ENCODE data around the gene DNAJC22. TPM values are rescaled to one million over a fixed set of nuclear protein-coding genes. Genes with fewer than 3 reads are reported as not detected.
"Not testable (repeated sequence)": the region's sequence is repeated elsewhere in the genome, so short reads cannot be mapped to it uniquely, and the experiment has no call there.

DNAJC22 gene
- total and polyA plus RNA-seq, 5 donors, result 0.09 to 0.86 (median 0.37) TPM

DNA sequence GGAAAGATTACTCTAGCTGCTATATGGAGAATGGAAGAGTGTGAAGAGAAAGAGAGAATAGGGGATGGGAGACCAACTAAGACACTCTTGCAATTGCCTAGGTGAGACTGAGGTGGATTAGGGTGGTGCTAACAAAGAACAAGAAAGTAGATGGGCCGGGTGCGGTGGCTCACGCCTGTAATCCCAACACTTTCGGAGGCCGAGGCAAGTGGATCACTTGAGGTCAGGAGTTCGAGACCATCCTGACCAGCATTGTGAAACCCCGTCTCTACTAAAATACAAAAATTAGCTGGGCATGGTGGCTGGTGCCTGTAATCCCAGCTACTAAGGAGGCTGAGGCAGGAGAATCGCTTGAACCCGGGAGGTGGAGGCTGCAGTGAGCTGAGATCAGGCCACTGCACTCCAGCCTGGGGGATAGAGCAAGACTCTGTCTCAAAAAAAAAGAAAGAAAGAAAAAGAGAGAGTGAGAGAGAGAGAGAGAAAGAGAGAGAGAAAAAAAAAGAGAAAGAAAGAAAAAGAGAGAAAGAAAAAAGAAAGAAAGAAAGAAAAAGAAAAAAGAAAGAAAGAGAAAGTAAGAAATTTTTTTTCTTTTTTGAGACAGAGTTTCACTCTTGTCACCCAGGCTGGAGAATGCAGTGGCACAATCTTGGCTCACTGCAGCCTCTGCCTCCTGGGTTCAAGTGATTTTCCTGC, 26.1 kb upstream of the DNAJC22 start:
- DNase-seq; ATAC-seq; H3K9me3 ChIP-seq (ENCODE audit: control insufficient read depth, low read length); intact Hi-C loops (cut with DNase I); H3K4me3 ChIP-seq (ENCODE audit: low read length); H3K27ac ChIP-seq (ENCODE audit: low read length); H3K27me3 ChIP-seq (ENCODE audit: control insufficient read depth, insufficient read depth); H3K4me1 ChIP-seq (ENCODE audit: control insufficient read depth, insufficient read depth, low read length): not testable (repeated sequence)
- WGBS, result 94% methylated on average over 9 of the region's 9 CpGs

DNA sequence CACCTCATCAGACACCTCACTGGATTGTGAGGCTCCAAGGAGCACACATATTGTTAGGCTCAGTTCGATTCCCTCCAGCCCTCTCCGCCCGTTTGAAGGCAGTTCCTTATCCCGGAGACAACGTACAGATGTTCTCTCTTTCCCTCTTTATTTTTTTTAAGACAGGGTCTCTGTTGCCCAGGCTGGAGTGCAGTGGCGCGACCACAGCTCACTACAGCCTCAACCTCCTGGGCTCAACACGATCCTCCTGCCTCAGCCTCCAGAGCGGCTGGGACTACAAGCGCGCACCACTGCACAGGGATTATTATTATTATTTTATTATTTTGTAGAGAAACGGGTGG, 24.4 kb upstream of the DNAJC22 start:
- DNase-seq (no peak), ATAC-seq (no peak)
- Histone ChIP-seq H3K27ac (ENCODE audit: low read length) (no peak overlapping the region), H3K4me1 (ENCODE audit: control insufficient read depth, insufficient read depth, low read length) (no peaks in the 10 kb centered on the region), H3K9me3 (ENCODE audit: control insufficient read depth, low read length) (no peaks in the 10 kb centered on the region), H3K27me3 (ENCODE audit: control insufficient read depth, insufficient read depth) (no peaks in the 10 kb centered on the region), H3K4me3 (ENCODE audit: low read length) (peak overlapping the region; percentile 78)
- intact Hi-C loops (cut with DNase I), result no loop called here
- 44% methylated on average over 12 of the region's 12 CpGs for WGBS

DNA sequence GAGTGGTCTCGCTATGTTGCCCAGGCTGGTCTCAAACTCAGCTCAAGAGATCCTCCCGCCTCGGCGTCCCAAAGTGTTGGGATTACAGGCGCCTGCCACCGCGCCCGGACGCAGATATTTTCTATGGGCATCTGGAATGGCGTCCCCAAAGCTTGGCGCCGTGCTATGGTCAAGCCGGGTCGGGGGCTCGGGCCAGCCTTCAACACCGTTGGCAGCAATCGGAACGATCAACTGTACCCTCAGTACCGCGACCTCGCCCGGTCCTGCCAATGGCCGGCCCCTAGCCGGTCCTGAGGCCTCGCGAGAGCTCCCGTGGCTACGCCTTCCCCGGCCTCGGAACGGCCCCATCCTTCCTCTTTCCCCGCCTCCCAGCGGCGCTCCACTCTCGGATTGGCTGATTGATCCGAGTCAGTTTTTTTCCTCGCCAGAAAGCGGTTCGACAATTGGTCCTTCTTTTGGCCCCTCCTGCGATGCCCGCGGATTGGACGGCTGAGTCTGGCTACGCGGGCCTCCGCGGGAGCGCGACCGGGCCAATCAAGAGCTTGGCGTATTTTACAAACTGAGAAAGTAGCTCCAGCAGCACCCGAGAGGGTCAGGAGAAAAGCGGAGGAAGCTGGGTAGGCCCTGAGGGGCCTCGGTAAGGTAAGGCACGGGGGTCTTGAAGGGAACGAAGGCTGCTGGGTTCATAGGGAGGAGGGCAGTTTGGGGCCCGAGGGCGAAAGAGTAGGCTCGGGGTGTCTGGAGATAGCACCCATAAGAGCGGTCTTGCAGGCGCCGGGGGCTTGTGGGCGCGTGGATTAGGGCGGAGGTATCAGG, 23.8 kb upstream of the DNAJC22 start, which contains the start of gene TROAP:
TROAP (plus strand) TSS at position 548 of the 816 bp plus-strand sequence. CDS start 354 bp downstream, outside the sequence.
- ATAC-seq, result peak; percentile 100
- H3K4me1 ChIP-seq (ENCODE audit: control insufficient read depth, insufficient read depth, low read length), result no peaks in the 10 kb centered on the region
- H3K9me3 ChIP-seq (ENCODE audit: control insufficient read depth, low read length), result no peaks in the 10 kb centered on the region
- H3K4me3 ChIP-seq (ENCODE audit: low read length), result peak within 1 kb of the TSS; percentile 78
- H3K27me3 ChIP-seq (ENCODE audit: control insufficient read depth, insufficient read depth), result no peaks in the 10 kb centered on the region
- WGBS, result under 1% methylated on average over 65 of the region's 65 CpGs
- intact Hi-C loops (cut with DNase I), result no loop called here
- H3K27ac ChIP-seq (ENCODE audit: low read length), result no peak within 1 kb of the TSS
- DNase-seq, result peak; percentile 98 to 99 (median 98)

DNA sequence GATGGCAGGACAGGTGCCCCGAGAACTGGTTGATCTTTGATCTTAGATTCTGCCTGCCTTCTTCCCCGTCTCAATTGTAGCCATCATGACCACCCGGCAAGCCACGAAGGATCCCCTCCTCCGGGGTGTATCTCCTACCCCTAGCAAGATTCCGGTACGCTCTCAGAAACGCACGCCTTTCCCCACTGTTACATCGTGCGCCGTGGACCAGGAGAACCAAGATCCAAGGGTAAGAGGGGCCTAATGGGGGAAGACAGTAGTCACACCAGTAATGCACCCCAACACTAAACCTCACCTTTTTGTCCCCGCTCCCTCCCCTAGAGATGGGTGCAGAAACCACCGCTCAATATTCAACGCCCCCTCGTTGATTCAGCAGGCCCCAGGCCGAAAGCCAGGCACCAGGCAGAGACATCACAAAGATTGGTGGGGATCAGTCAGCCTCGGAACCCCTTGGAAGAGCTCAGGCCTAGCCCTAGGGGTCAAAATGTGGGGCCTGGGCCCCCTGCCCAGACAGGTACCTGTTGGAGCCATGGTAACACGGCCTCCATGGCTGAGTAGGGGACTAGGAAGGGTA, 23.1 kb upstream of the DNAJC22 start:
- peak overlapping the region; percentile 40 for H3K4me3 ChIP-seq (ENCODE audit: low read length)
- DNase-seq, result peak in 1 of 3 donors; percentile 33
- 12% methylated on average over 19 of the region's 19 CpGs for WGBS

DNA sequence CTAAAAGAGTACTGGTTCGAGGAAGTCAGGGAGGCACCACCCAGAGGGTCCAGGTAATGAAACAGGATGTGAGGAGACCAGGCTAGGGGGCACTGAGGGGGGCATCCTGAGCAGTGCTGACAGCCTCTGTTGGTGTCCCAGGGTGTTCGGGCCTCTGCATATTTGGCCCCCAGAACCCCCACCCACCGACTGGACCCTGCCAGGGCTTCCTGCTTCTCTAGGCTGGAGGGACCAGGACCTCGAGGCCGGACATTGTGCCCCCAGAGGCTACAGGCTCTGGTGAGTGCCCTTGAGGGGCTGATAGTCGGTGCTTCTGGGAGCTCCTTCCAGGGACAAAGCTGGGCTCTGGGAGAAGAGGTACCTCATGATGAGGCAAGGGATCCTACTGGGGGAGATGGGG, 21.1 kb upstream of the DNAJC22 start:
- no peak for ATAC-seq
- WGBS, result 92% methylated on average over 6 of the region's 6 CpGs
- no peak for DNase-seq
- intact Hi-C loops (cut with DNase I), result no loop called here
- H3K27ac ChIP-seq (ENCODE audit: low read length), result no peak overlapping the region
- no peaks in the 10 kb centered on the region for H3K4me1 ChIP-seq (ENCODE audit: control insufficient read depth, insufficient read depth, low read length)
- no peaks in the 10 kb centered on the region for H3K9me3 ChIP-seq (ENCODE audit: control insufficient read depth, low read length)
- no peak overlapping the region for H3K4me3 ChIP-seq (ENCODE audit: low read length)
- H3K27me3 ChIP-seq (ENCODE audit: control insufficient read depth, insufficient read depth), result no peaks in the 10 kb centered on the region

More for the DNA sequence above, 23.1 kb upstream of the DNAJC22 start:
- Histone ChIP-seq H3K27me3 (ENCODE audit: control insufficient read depth, insufficient read depth) (no peaks in the 10 kb centered on the region), H3K27ac (ENCODE audit: low read length) (no peak overlapping the region), H3K4me1 (ENCODE audit: control insufficient read depth, insufficient read depth, low read length) (no peaks in the 10 kb centered on the region), H3K9me3 (ENCODE audit: control insufficient read depth, low read length) (no peaks in the 10 kb centered on the region)
- no peak for ATAC-seq
- intact Hi-C loops (cut with DNase I), result no loop called here

DNA sequence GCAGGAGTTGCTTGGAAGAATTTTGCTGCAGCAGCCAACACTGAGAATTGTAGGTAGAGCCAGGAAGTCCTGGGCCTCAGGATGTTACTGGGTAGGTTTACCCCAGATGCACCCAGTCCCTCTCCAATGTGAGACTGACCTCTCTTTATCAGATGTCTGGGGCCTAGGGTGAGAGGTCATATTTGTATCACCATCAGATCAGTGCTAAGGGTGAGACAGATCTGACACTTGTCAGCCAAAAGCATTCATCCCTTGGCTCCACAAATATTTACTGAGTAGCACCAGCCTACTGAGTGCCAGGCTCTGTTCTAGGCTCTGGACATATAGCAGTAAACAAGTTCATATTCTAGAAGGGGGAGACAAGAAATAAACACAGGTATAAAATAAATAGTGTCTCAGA, 19.3 kb upstream of the DNAJC22 start:
- Histone ChIP-seq H3K4me3 (ENCODE audit: low read length) (no peak overlapping the region), H3K27me3 (ENCODE audit: control insufficient read depth, insufficient read depth) (no peaks in the 10 kb centered on the region), H3K4me1 (ENCODE audit: control insufficient read depth, insufficient read depth, low read length) (no peaks in the 10 kb centered on the region), H3K9me3 (ENCODE audit: control insufficient read depth, low read length) (no peaks in the 10 kb centered on the region), H3K27ac (ENCODE audit: low read length) (no peak overlapping the region)
- no peak for ATAC-seq
- DNase-seq, result no peak
- intact Hi-C loops (cut with DNase I), result no loop called here

DNA sequence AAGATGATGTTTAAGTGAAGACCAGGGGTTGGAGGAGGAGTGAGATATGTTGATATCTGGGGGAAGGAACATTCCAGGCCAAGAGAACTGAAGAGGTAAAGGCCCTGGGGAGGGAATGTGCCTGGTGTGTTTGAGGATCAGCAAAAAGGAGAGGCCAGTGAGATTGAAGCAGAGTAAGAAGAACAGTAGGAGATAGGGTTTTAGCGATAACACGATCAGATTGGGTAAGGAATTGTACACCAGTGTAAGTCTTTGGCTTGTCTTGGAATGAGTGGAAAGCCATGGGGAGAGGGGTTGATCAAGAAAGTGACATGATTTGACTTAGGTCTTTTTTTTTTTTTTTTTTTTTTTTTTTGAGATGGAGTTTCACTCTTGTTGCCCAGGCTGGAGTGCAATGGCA, 18.8 kb upstream of the DNAJC22 start:
- ATAC-seq (no peak), DNase-seq (no peak)
- Histone ChIP-seq H3K4me3 (ENCODE audit: low read length) (no peak overlapping the region), H3K27me3 (ENCODE audit: control insufficient read depth, insufficient read depth) (no peaks in the 10 kb centered on the region), H3K4me1 (ENCODE audit: control insufficient read depth, insufficient read depth, low read length) (no peaks in the 10 kb centered on the region), H3K9me3 (ENCODE audit: control insufficient read depth, low read length) (no peaks in the 10 kb centered on the region), H3K27ac (ENCODE audit: low read length) (no peak overlapping the region)
- WGBS, result 98% methylated on average over 2 of the region's 2 CpGs
- intact Hi-C loops (cut with DNase I), result no loop called here

DNA sequence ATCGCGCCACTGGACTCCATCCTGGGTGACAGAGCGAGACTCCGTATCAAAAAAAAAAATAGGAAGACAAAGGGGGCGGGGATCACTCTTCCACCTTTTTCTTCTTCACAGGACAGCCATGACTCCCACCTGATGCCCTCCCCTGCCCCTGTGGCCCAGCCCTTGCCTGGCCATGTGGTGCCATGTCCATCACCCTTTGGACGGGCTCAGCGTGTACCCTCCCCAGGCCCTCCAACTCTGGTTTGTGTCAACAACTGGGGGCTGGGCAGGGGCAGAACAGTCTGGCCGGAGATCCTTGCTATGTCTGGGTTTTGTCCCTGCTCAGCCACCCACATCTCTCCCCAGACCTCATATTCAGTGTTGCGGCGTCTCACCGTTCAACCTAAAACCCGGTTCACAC, 17.9 kb upstream of the DNAJC22 start:
- ATAC-seq, result no peak
- Histone ChIP-seq H3K4me3 (ENCODE audit: low read length) (no peak overlapping the region), H3K9me3 (ENCODE audit: control insufficient read depth, low read length) (no peaks in the 10 kb centered on the region), H3K27ac (ENCODE audit: low read length) (no peak overlapping the region), H3K27me3 (ENCODE audit: control insufficient read depth, insufficient read depth) (no peaks in the 10 kb centered on the region), H3K4me1 (ENCODE audit: control insufficient read depth, insufficient read depth, low read length) (no peaks in the 10 kb centered on the region)
- WGBS, result 96% methylated on average over 12 of the region's 12 CpGs
- peak in 1 of 3 donors; percentile 37 for DNase-seq
- intact Hi-C loops (cut with DNase I), result no loop called here

DNA sequence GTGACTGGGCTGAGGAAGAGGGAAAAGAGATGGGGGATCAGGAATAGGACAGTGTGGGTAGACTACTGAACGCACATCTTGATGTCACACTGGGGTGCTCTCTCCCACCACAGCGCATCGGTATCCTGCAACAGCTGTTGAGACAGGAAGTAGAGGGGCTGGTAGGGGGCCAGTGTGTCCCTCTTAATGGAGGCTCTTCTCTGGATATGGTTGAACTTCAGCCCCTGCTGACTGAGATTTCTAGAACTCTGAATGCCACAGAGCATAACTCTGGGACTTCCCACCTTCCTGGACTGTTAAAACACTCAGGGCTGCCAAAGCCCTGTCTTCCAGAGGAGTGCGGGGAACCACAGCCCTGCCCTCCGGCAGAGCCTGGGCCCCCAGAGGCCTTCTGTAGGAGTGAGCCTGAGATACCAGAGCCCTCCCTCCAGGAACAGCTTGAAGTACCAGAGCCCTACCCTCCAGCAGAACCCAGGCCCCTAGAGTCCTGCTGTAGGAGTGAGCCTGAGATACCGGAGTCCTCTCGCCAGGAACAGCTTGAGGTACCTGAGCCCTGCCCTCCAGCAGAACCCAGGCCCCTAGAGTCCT, 16.6 kb upstream of the DNAJC22 start:
- no peak overlapping the region for H3K4me3 ChIP-seq (ENCODE audit: low read length)
- H3K4me1 ChIP-seq (ENCODE audit: control insufficient read depth, insufficient read depth, low read length), result no peaks in the 10 kb centered on the region
- 88% methylated on average over 7 of the region's 7 CpGs for WGBS
- DNase-seq (no peak), ATAC-seq (no peak)
- no peak overlapping the region for H3K27ac ChIP-seq (ENCODE audit: low read length)
- H3K9me3 ChIP-seq (ENCODE audit: control insufficient read depth, low read length), result no peaks in the 10 kb centered on the region
- no peaks in the 10 kb centered on the region for H3K27me3 ChIP-seq (ENCODE audit: control insufficient read depth, insufficient read depth)
- intact Hi-C loops (cut with DNase I), result loop anchor here in 1 of 4 donors (10.0 kb wide), 1 partner anchor 45 kb away; no protein-coding TSS in a partner anchor

DNA sequence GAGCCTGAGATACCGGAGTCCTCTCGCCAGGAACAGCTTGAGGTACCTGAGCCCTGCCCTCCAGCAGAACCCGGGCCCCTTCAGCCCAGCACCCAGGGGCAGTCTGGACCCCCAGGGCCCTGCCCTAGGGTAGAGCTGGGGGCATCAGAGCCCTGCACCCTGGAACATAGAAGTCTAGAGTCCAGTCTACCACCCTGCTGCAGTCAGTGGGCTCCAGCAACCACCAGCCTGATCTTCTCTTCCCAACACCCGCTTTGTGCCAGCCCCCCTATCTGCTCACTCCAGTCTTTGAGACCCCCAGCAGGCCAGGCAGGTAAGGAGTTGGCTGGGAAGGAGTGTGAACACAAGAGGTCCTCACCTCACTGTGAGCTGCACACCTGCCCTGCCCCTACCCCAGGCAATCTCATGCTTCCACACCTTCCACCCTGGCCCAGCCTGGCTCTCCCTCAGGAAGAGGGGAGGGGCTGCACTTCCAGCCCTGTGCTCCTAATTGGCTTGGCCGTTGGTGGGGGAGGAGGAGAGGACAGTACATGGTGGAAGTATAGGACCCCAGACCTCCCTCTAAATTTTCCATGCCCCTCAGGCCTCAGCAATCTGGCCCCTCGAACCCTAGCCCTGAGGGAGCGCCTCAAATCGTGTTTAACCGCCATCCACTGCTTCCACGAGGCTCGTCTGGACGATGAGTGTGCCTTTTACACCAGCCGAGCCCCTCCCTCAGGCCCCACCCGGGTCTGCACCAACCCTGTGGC, 15.9 kb upstream of the DNAJC22 start:
- H3K4me1 ChIP-seq (ENCODE audit: control insufficient read depth, insufficient read depth, low read length), result no peaks in the 10 kb centered on the region
- H3K9me3 ChIP-seq (ENCODE audit: control insufficient read depth, low read length), result no peaks in the 10 kb centered on the region
- 77% methylated on average over 14 of the region's 14 CpGs for WGBS
- ATAC-seq (no peak), DNase-seq (no peak)
- no peaks in the 10 kb centered on the region for H3K27me3 ChIP-seq (ENCODE audit: control insufficient read depth, insufficient read depth)
- H3K4me3 ChIP-seq (ENCODE audit: low read length), result no peak overlapping the region
- intact Hi-C loops (cut with DNase I), result loop anchor here in 1 of 4 donors (10.0 kb wide), 1 partner anchor 46 kb away; no protein-coding TSS in a partner anchor
- H3K27ac ChIP-seq (ENCODE audit: low read length), result no peak overlapping the region
